D721Med (cell line): ENCODE results near the gene HPRT1.

Experiments used
- DNase-seq: peaks from one replicate; pipeline ENCODE4 v3.0.0; 2011; ENCODE audit warnings: low spot score; ENCODE audit not compliant: insufficient read length
- FAIRE-seq: peaks from 2 replicates; lab custom pipeline; 2011; peaks lifted over from hg19 to GRCh38; lab: Jason Lieb, UNC
- TF ChIP-seq, protein P1 (sequence below): IDR thresholded peaks from 2 replicates; pipeline ENCODE4 v1.5.1; 2012; ENCODE audit warnings: mild to moderate bottlenecking, control low read depth; ENCODE audit not compliant: insufficient read depth; ENCODE audit errors: missing control alignments

The HPRT1 gene

DNA sequence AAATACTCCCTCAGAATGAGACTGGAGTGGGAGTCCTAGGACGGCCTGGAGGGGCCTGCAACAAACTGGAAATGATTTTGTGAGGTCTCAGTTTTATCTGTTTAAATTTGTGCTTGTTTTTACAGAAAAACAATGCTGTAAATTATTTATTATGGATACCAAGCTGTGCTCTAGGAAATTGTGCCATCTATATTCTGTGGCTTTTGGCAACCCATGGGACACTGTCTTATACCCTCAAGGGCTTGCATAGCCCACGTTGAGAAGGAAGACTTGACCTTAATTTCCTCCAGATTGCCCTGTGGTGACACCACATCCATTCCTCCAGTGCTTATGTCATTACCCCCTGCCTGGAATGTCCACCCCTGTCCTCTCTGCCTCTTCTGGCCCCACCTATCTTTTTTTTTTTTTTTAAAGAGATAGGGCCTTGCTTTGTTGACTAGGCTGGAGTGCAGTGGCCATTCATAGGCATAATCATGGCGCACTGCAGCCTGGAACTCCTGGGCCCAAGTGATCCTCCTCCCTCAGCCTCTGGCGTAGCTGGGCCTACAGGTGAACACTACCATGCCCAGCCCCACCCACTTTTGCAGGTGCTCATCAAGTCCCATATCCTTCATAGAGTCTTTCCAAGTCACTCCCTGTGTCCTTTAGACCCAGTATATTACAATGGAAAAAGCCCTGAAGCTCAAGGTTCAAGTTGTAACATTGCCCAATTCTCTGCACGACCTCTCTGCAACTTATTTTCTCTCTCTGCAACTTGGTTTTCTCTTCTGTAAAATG is 77.4 kb downstream of the HPRT1 start:
- no peak for FAIRE-seq
- no peak for DNase-seq
- TF ChIP-seq, protein P1, sequence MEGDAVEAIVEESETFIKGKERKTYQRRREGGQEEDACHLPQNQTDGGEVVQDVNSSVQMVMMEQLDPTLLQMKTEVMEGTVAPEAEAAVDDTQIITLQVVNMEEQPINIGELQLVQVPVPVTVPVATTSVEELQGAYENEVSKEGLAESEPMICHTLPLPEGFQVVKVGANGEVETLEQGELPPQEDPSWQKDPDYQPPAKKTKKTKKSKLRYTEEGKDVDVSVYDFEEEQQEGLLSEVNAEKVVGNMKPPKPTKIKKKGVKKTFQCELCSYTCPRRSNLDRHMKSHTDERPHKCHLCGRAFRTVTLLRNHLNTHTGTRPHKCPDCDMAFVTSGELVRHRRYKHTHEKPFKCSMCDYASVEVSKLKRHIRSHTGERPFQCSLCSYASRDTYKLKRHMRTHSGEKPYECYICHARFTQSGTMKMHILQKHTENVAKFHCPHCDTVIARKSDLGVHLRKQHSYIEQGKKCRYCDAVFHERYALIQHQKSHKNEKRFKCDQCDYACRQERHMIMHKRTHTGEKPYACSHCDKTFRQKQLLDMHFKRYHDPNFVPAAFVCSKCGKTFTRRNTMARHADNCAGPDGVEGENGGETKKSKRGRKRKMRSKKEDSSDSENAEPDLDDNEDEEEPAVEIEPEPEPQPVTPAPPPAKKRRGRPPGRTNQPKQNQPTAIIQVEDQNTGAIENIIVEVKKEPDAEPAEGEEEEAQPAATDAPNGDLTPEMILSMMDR: no peak

DNA sequence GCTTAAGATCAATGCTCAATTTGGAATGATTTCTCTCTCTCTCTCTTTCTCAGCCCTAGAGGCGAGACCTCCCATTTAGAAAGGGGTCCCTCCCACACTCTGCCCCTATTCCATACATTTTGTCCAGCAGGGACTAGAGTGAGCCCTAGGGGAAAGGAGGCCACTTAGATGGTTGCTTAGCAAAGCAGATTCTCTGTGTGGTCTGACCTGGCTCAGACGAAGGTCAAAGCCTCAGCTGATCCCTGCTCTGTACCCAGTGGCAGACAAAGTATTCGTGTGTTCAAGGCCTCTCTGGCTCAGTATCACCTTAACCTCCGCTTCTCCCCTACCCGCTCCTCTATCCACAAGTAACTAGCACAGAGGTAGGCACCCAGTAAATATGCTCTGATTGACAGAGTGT is 78.4 kb downstream of the HPRT1 start:
- FAIRE-seq (no peak), DNase-seq (no peak)
- TF ChIP-seq, protein P1: no peak

DNA sequence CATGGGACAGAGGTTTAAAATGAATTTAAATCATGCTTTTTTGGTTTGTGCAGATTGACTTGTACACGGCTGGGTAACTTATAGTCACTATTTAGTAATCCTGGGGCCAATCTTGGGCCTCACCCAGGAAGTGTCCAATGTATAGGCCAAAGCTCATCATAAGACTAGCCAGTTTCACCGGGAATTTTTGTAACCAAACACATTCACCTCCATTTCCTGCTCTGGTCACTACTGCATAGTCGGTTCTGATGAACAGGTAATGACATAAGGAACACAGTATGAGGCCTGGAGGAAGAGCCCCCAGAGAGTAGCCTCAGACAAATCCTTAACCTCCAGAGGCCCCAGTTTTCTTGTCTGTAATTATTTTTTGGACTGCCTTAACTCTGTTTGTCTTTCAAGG is 81.9 kb downstream of the HPRT1 start:
- TF ChIP-seq, protein P1: no peak
- FAIRE-seq (no peak), DNase-seq (no peak)

DNA sequence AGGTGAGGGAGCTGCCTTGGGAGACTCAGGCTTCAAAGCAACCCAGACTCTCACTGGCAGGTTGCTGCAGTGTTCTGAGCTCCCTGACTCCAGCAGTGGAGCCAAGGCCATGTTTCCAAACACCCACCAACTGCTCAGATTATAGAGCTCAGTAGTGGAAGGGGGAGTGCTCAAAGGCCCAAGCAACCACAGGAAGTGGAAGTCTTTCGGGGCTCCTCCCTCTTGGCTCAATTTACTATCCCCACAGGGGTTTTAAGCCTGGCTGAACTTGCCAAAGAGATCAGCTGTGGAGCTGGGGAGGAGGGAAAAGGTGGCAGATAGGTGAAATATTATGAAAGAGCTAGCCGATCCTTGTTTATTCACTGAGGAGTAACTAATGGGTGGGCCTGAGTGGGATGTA is 82.5 kb downstream of the HPRT1 start:
- DNase-seq (no peak), FAIRE-seq (no peak)
- TF ChIP-seq, protein P1: no peak

GRCh38 chrX:134543288-134543687 is 83.3 kb downstream of the HPRT1 start:
- DNase-seq (no peak), FAIRE-seq (no peak)
- TF ChIP-seq, protein P1: no peak

GRCh38 chrX:134544135-134544512 is 84.2 kb downstream of the HPRT1 start:
- DNase-seq: no peak
- no peak for FAIRE-seq
- TF ChIP-seq, protein P1: no peak

DNA sequence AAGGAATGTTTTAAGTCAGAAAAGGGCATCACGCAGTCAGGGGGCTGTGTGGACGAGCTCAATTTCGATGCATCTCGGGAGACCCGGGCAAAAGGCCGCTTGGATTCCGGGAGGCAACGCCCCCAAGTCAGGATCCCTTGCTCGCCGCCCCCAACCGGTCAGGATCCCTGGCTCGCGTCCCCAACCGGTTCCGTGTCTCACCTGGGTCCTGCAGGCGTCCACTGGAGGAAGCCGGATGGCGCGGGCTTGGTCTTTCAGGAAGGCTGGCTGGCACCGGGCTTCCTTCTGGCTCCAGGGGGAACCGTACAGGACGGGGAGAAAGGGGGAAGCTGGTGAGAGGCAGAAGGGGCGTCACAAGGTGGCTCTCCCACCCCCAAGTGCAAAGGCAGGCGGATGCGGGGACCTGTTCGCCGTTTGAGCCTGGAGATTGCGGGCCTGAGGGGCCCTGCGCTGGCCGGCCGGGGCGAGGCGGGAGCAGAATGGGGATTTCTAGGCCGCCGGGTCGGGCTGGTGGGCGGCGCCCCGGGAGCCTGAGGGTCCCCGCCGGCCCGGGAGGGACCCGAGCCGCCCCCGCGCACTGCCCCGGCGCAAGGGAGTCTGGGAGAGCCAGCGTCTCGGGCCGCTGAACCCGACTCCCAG is 84.7 kb downstream of the HPRT1 start:
- FAIRE-seq: no peak
- TF ChIP-seq, protein P1: no peak
- DNase-seq: no peak
